HG02884 (cell line): ENCODE results near the gene GABRR1.
"Not testable (repeated sequence)": the region's sequence is repeated elsewhere in the genome, so short reads cannot be mapped to it uniquely, and the experiment has no call there.

Source experiments
- ATAC-seq: cut with Tn5 transposase; IDR thresholded peaks from one replicate; pipeline ENCODE4 v1.9.1; 2021; ENCODE audit warnings: mild to moderate bottlenecking, moderate library complexity; ENCODE audit not compliant: unreplicated experiment

Gene GABRR1

GRCh38 chr6:89161326-89162046 lies 55.7 kb downstream of the GABRR1 start:
- ATAC-seq, result no peak

DNA sequence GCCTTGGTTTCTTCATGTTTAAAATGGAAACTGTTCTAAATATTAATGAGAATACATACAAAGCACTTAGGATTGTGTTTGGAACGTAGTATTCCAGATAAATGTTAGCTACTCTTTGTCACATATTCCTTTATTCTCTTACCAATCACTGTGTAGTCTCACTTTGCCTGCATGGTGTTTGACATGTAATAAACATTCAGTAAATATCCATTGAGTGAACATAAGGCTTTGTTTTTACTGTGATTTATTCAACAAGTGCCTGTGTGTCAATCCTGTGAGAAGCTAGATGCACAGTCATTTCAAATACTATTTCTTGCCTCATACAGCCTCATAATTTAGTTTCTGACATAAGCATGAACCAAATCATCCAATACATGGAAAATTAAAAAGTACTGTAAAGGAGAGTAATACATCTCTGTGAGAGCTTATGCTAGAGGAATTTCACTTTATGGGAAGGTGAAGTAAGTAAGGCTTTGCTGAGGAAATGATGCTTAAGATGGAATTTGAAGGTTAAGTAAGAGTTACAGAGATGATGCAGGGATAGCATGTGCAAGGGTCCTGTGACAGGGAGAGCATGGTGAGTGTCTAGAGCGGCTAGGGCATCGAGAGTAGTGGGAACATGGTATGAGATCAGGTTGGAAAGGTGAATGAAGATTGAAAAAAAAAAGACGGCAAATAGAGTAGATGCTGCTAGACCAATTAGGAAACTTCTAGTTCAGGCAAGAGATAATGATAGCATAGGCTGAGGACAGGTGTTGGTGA lies 56.6 kb downstream of the GABRR1 start:
- ATAC-seq, result no peak

GRCh38 chr6:89154131-89154530 lies 63.0 kb downstream of the GABRR1 start:
- no peak for ATAC-seq

- no peak for ATAC-seq
Measured at GRCh38 chr6:89148016-89148750, 69.0 kb downstream of the GABRR1 start.

GRCh38 chr6:89146718-89147700 lies 70.1 kb downstream of the GABRR1 start:
- peak; percentile 18 for ATAC-seq

- peak; percentile 54 for ATAC-seq
Measured at GRCh38 chr6:89145956-89146717, 71.0 kb downstream of the GABRR1 start, which contains the start of gene PM20D2. TSS of gene PM20D2 (plus strand) at chr6:89146055. CDS start at chr6:89146145, 90 bp downstream.

GRCh38 chr6:89145091-89145955 lies 71.8 kb downstream of the GABRR1 start:
- peak; percentile 67 for ATAC-seq

- peak; percentile 36 for ATAC-seq
Measured at GRCh38 chr6:89144354-89144906, 72.7 kb downstream of the GABRR1 start.

DNA sequence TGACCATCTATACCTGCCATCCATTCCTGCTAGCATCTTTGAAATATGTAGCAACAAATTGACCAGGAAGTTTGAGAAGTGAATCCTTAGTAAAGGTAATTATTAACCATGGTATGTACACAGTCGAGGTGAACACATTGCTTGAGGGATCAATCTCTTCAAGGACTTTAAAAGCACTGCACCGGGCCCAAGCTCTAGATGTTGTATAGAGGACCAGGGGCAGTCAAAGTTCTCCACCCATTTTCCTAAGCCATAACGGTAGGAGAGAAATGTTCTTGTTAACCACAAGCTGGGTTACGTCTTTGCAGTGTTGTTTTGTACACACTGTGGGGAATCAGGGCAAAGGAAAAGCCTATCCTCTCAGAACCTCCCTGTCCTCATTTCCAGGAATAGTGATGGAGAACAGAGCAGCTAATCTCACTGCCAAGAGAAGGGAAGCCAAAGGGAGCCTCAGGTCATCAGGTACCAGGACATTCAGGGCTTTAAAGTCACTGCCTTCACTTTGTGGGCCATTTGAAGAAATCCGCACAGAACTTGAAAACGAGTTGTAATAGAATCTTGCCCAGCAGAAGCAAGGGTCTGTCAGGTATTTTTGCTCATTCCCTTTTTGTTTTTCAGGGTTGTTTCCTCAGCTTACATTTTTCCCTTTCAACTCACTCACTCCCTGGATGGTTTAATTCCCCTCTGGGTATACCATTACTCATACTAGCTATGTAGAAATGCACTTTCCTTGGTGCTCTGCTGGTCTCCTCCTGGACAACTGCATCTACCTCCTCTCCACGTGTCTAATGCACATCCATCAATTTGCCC lies 76.6 kb downstream of the GABRR1 start:
- no peak for ATAC-seq

DNA sequence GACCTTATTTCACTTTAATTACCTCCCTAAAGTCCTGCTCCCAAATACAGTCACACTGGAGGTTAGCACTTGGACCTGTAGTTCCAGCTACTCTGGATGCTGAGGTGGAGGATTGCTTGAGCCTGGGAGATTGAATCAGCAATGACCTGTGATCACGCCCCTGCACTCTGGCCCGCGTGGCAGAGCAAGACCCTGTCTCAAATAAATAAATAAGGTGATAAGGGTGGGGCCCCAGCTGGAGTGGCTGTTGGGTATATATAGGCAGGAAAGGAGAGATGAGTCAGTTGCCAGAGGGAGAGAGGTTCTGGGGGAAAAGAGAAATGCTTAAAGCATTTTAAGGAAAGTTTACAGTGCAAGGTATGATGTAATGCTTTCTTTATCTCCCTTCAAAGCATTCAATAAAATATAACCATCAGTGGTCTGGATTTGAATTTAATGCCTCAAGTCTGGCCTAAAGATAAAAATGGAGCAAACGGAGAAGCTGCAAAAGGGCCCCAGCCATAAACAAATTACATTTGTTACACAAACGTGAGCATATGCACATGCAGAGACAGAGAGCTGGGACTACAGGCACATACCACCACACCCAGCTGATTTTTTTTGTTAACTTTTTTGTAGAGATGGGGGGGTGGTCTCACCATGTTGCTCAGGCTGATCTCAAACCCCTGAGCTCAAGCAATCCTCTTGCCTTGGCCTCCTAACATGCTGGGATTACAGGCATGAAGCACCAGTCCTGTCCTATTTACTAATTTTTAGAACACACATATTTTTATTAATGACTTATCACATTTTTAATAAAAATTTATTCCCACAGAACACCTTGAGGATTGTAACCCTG lies 77.4 kb downstream of the GABRR1 start:
- no peak for ATAC-seq

GRCh38 chr6:89138173-89138572 lies 79.0 kb downstream of the GABRR1 start:
- ATAC-seq, result no peak

DNA sequence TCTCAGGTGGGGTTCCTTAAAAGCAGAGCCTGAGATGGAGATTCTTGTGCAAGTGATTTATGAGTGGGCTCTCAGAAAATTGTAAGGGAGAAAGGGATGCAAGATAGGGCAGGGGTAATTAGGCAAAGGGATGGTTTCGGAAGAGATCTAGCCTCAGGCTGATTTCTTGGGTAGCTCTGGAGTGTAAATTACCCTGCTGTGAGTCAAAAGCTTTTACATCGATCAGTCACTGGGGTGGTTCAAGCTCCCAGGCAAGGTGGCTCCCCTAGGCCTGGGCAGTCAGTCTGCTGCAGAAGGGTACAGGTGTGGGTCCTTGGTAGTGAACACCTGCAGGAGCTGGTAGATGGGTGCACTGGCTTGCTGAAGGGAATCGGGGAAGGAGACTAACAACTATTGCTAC lies 82.4 kb downstream of the GABRR1 start:
- no peak for ATAC-seq

GRCh38 chr6:89133981-89134380 lies 83.2 kb downstream of the GABRR1 start:
- no peak for ATAC-seq

DNA sequence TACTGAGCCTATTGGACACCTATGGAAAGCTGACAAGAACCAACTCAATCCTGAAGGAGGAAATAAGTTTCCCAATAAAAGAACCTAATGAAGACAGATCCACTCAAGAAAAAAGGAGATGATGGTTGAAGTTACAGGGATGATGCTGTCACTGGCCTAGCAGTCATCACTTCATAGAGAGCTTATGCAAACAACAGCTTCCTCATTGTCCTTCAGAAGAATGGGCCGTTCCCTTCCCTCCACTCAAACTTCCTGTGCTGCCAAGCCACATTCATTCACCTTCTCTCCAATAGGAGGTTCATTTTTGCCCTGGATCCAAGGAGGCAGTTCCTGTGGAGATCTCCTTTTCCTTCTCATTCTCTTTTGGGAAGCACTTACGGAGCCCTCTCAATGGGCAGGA lies 85.1 kb downstream of the GABRR1 start:
- no peak for ATAC-seq

- no peak for ATAC-seq
Measured at GRCh38 chr6:89131599-89131998, 85.6 kb downstream of the GABRR1 start.

DNA sequence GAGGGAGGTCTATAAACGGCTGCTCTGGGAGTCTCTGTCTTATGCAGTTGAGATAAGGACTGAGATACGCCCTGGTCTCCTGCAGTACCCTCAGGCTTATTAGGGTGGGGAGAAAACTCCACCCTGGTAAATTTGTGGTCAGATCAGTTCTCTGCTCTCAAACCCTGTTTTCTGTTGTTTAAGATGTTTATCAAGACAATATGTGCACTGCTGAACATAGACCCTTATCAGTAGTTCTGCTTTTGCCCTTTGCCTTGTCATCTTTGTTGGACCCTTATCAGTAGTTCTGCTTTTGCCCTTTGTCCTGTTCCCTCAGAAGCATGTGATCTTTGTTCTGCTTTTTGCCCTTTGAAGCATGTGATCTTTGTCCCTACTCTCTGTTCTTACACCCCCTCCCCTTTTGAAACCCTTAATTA lies 88.9 kb downstream of the GABRR1 start:
- not testable (repeated sequence) for ATAC-seq
